H1 (cell line): Measurements from ENCODE around the gene BRAT1. TPM values are rescaled to one million over a fixed set of nuclear protein-coding genes. Genes with fewer than 3 reads are reported as not detected.

Experiments used
- KDM4A ChIP-seq: IDR thresholded peaks from one replicate; pipeline ENCODE4 v1.7.1; 2012; ENCODE audit warnings: low read depth, mild to moderate bottlenecking, moderate library complexity, low read length, inconsistent platforms; ENCODE audit not compliant: severe bottlenecking
- polyA plus RNA-seq, 7 experiments: library from polyadenylated mRNA; depleted of rRNA in 3 of 7; stranded (reverse) in 5 of 7; unstranded in 2 of 7; fragments of >200 nt in 5 of 7; fragments of 200-250 nt in 2 of 7; gene quantifications; 1 replicate in 5 of 7; 2 replicates in 1 of 7; 4 replicates in 1 of 7; pipeline versions ENCODE4 v1.2.1 to v1.2.3, GENCODE V29; 2011 to 2013; ENCODE audit warnings: missing spikeins in 2 of 7, mixed read lengths in 2 of 7
- total RNA-seq: library from RNA; stranded (reverse); fragmentation: NEBNext Ultra II Directional; extraction: Animal tissue kit (Norgen Biotek cat#: 25700); gene quantifications from 2 replicates; pipeline ENCODE4 v1.2.1, GENCODE V29; 2021

The BRAT1 gene
- total and polyA plus RNA-seq, 2 of the 8 experiments (the other 6 are each of a cell fraction or from before 2014, with no cell fraction given), result 36.8 to 42.3 TPM

- TF ChIP-seq KDM4A, result no peak
Observed at GRCh38 chr7:2520761-2521290, 34.5 kb downstream of the BRAT1 start (continued).
